Measurements from ENCODE around the gene KLHL42. TPM values are rescaled to one million over a fixed set of nuclear protein-coding genes. Genes with fewer than 3 reads are reported as not detected.

Gene KLHL42
- total and polyA plus RNA-seq, 9 of the 15 experiments (the other 6 are each of a cell fraction or from before 2014, with no cell fraction given) = 1.5 to 11.8 (median 9.6) TPM

- WGBS (ENCODE audit: insufficient coverage, low coverage, missing lambda C conversion rate) = 27% methylated on average over 15 of the region's 15 CpGs
- peak; percentile 64; the same call in 1 of the 2 replicates for TF ChIP-seq ZBTB33 (CRISPR knock-in tag; IDR thresholded peaks at IDR 0.05)
- TF ChIP-seq C11orf30 (IDR thresholded peaks at IDR 0.05; ENCODE audit: low read depth) = peak; percentile 88
- no peak for TF ChIP-seq U2AF2 (optimal IDR thresholded peaks at IDR 0.05; ENCODE audit: low read depth, low read length)
- peak; percentile 18; the same call in 1 of the 2 replicates for TF ChIP-seq CBFA2T3 (IDR thresholded peaks at IDR 0.05)
- TF ChIP-seq MAFK (IDR thresholded peaks at IDR 0.05; ENCODE audit: low read length) = peak; percentile 70
- peak; percentile 50; the same call in 1 of the 2 replicates for TF ChIP-seq DPF2 (IDR thresholded peaks at IDR 0.05)
- peak; percentile 76; the same call in 1 of the 2 replicates for TF ChIP-seq ZBTB7A (IDR thresholded peaks at IDR 0.05; ENCODE audit: borderline replicate concordance, control insufficient read depth, low read depth, low read length)
- TF ChIP-seq BACH1 (tag; IDR thresholded peaks at IDR 0.05) = peak; percentile 59; the same call in 1 of the 2 replicates
- TF ChIP-seq MAFF (IDR thresholded peaks at IDR 0.05; ENCODE audit: low read length) = peak; percentile 83
- peak; percentile 87 for TF ChIP-seq NFIC (IDR thresholded peaks at IDR 0.05)
- peak; percentile 91 for TF ChIP-seq NFE2 (IDR thresholded peaks at IDR 0.05; ENCODE audit: low read depth)
- TF ChIP-seq ZNF316 (IDR thresholded peaks at IDR 0.05) = peak; percentile 92
- TF ChIP-seq BCLAF1 (IDR thresholded peaks at IDR 0.05; ENCODE audit: borderline replicate concordance in 1 of 2, control insufficient read depth in 1 of 2, low read depth in 2 of 2, low read length in 1 of 2) = no peak
- peak; percentile 41; the same call in 1 of the 2 replicates for TF ChIP-seq ARID1B (IDR thresholded peaks at IDR 0.05)
- peak; percentile 83 to 87 for TF ChIP-seq NRF1 (conservative IDR thresholded peaks at IDR 0.05 in 1 of 2, IDR thresholded peaks at IDR 0.05 in 1 of 2)
- peak; percentile 88 for TF ChIP-seq MAFG (tag; conservative IDR thresholded peaks at IDR 0.05)
Measured at GRCh38 chr12:27751386-27752047, 28.5 kb upstream of the KLHL42 start.

More at GRCh38 chr12:27751386-27752047, 28.5 kb upstream of the KLHL42 start:
- ChIA-PET CTCF (ENCODE audit: low intra/inter-chr PET ratio) (no interaction called here), POLR2A (interaction anchor here (0.6 to 1.6 kb wide), 3 partner anchors 11 to 161 kb away, joined by 3 to 5 read pairs (median 3); no protein-coding TSS in a partner anchor)
- no TSS peak for BruUV-seq (replicated peaks)
- H3K27ac ChIP-seq (ENCODE audit: extremely low read depth, low read depth, low read length) = peak overlapping the region; percentile 43
- no peaks in the 10 kb centered on the region for H4K20me1 ChIP-seq (replicated peaks; ENCODE audit: control insufficient read depth, insufficient read depth, low read length)
- peaks cover 5 to 8% of the 10 kb centered on the region in 2 experiments; a peak in 3 of 5 replicates for H3K4me1 ChIP-seq (replicated peaks in 1 of 2; ENCODE audit: control insufficient read depth in 2 of 2, insufficient read depth in 2 of 2, low read length in 2 of 2)
- intact Hi-C loops (cut with micrococcal nuclease) (no loop called here), in situ Hi-C loops (cut with MboI) (no loop called here)
- H3K4me2 ChIP-seq (ENCODE audit: insufficient read depth, low read length) = peak overlapping the region; percentile 39
- FAIRE-seq (peak; percentile 64), DNase-seq (ENCODE audit: extremely low read depth in 1 of 4, low spot score in 3 of 4) (peak in 2 of 4 experiments; percentile 44 to 71), ATAC-seq (peak; percentile 88)
- peak overlapping the region; percentile 22 to 78; a peak in 3 of 4 replicates for H3K9ac ChIP-seq (ENCODE audit: insufficient read depth in 1 of 2, low read depth in 2 of 2, low read length in 2 of 2)
- no peak overlapping the region for H3K4me3 ChIP-seq
- no peaks in the 10 kb centered on the region for H3K9me1 ChIP-seq (ENCODE audit: control insufficient read depth, insufficient read depth, low read length)
- peaks cover 10% of the 10 kb centered on the region; the same call in 2 of the 3 replicates for H3K79me2 ChIP-seq (ENCODE audit: control insufficient read depth, insufficient read depth, low read length)
- peak overlapping the region; percentile 60 for H2AFZ ChIP-seq (ENCODE audit: low read depth, low read length)
- peaks cover 77% of the 10 kb centered on the region for H3K36me3 ChIP-seq (ENCODE audit: control insufficient read depth, insufficient read depth, low read length)
- H3K9me3 ChIP-seq (replicated peaks; ENCODE audit: control insufficient read depth, insufficient read depth, low read depth, low read length) = no peaks in the 10 kb centered on the region
- H3K27me3 ChIP-seq (ENCODE audit: control insufficient read depth in 2 of 2, insufficient read depth in 2 of 2, low read length in 2 of 2) = no peaks in the 10 kb centered on the region

Data from K562 (cell line).